ELF-1 (cell line): Measurements from ENCODE around the gene PSAP.

ENCODE experiments used
- DNase-seq: peaks from one replicate; pipeline ENCODE4 v3.0.0-alpha.2; 2016; ENCODE audit warnings: low read depth, low spot score

PSAP gene

DNA sequence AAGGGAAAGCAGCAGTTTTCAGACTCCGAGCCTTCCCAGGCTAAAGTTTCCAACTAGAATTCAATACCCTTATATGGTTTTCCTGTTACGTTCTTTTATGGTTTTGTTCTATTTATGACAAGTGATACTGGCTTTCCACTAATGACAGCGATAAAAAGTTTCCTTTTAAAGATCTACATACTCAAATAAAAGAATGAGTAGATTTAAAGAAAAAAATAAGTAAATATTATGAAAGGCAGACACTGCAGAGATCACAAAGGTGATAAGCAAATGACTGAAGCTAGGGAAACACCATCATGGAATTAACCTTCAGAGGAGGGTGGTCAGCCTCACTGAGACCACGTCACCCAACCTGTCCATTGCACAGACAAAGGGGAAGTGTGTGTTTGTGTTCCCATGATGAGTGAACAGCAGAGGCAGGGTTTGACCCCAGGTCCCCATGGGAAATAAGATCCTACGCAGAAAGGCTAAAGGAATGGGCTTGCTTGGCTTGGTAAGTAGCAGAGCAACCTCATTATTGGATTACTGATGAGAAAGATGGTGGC is 81.7 kb downstream of the PSAP start:
- no peak for DNase-seq

GRCh38 chr10:71767420-71768035 is 83.5 kb downstream of the PSAP start:
- peak; percentile 64 for DNase-seq

- peak; percentile 87 for DNase-seq
Measured at GRCh38 chr10:71766717-71767419, 84.2 kb downstream of the PSAP start.
